ENCODE results near the gene TIMM8A. TPM values are rescaled to one million over a fixed set of nuclear protein-coding genes. Genes with fewer than 3 reads are reported as not detected.
A peak's percentile ranks its signal among the peaks of the same experiment; 100 is the strongest.

TIMM8A gene
- total RNA-seq (2021; ENCODE audit: unreplicated experiment) (24.9 TPM), Bru-seq, nascent RNA (percentile 90 among the genes with signal in this experiment), BruChase-seq, experiment 1, labeled RNA remaining after a 6-hour chase (percentile 90 among the genes with signal in this experiment), BruChase-seq, experiment 2, labeled RNA remaining after a 2-hour chase (percentile 95 among the genes with signal in this experiment)
- polyA plus RNA-seq (2012) = 11.1 and 12.6 TPM in 2 replicates
- long read RNA-seq, transcript TIMM8A-205 (2 exons, 1,194 nt) = major isoform, 11 of 13 reads
- long read RNA-seq, partial matches to known transcripts = 0 of 13 reads
- long read RNA-seq, other reads (novel, unspliced or antisense) = 1 of 13 reads

DNA sequence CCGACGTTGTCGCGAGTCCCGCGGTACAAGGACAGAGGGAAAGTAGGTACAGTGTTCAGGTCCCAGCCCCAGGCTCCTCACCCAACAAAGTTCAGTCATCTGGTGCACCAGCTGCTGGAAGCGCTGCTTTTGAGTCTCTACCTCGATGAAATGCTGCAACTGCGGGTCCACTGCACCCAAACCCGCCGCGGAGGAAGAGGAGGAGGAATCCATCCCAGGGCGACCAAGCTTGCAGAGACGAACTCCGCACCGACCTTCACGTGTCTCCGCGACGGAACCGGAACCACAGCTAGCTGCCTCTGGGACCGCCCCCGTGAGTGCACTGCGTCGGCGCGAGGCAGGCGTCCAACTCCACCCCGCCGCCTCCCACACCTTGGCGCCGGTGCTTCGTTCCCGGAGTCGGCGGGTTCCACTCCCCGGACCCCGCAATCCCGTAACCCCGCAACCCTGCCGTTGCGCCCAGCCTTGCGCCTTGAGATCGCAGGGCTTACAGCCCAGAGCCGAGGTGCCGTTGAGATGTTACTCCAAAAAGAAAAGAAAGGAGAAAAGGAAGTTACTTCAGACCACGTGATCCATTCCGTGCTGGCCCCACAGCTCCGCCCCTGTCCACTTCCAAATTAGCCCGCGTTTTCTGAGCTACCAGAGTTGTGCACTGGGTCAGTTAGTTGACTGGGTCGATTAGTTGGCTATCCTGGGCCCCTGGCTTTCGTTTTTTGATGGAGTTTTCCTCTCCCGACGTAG is at the start of gene TIMM8A:
Gene TIMM8A (minus strand): TSS at position 291 of the 741 bp plus-strand sequence. CDS start 78 bp downstream, at position 213.
- Histone ChIP-seq H3K27ac (ENCODE audit: low read depth, low read length) (peak within 1 kb of the TSS; percentile 63), H3K79me2 (ENCODE audit: insufficient read depth, low read length) (peaks cover 43% of the 10 kb centered on the region), H3K4me1 (ENCODE audit: control insufficient read depth in 1 of 2, insufficient read depth in 2 of 2, low read length in 2 of 2) (peaks cover 2 to 18% of the 10 kb centered on the region in 2 experiments; a peak in 2 of 4 replicates), H3K36me3 (ENCODE audit: control insufficient read depth in 1 of 2, insufficient read depth in 2 of 2, low read length in 2 of 2) (peaks cover 0 to 17% of the 10 kb centered on the region in 2 experiments; a peak in 2 of 4 replicates), H2AFZ (ENCODE audit: low read depth, low read length, poor library complexity, severe bottlenecking) (peak within 1 kb of the TSS; percentile 68), H4K20me1 (ENCODE audit: insufficient read depth) (no peaks in the 10 kb centered on the region), H3K27me3 (ENCODE audit: insufficient read depth, low read length) (no peaks in the 10 kb centered on the region), H3K4me3 (replicated peaks in 1 of 2; ENCODE audit: low read depth in 1 of 2, low read length in 2 of 2) (peak within 1 kb of the TSS; percentile 73 to 81), H3K9me2 (ENCODE audit: insufficient read depth) (no peaks in the 10 kb centered on the region), H3K4me2 (ENCODE audit: low read length) (peak within 1 kb of the TSS; percentile 86), H3K9ac (ENCODE audit: low read length) (peak within 1 kb of the TSS; percentile 80), H3K9me3 (ENCODE audit: control insufficient read depth in 1 of 2, insufficient read depth in 1 of 2, low read depth in 1 of 2, low read length in 2 of 2) (no peaks in the 10 kb centered on the region)
- TF ChIP-seq EGR1 (IDR thresholded peaks at IDR 0.05; ENCODE audit: low read depth) (peak; percentile 62), JUND (IDR thresholded peaks at IDR 0.05) (no peak), MAX (IDR thresholded peaks at IDR 0.05) (peak; percentile 88), SIN3A (IDR thresholded peaks at IDR 0.05; ENCODE audit: low read depth) (peak; percentile 30; the same call in 1 of the 2 replicates), TCF7L2 (IDR thresholded peaks at IDR 0.05; ENCODE audit: borderline replicate concordance, extremely low read depth, insufficient read depth, insufficient read length) (no peak), CBX3 (IDR thresholded peaks at IDR 0.05; ENCODE audit: low read depth) (0 out of 2 replicates have a peak, but pooled peaks have one; percentile 51), SP1 (IDR thresholded peaks at IDR 0.05; ENCODE audit: low read depth) (peak; percentile 21; the same call in 1 of the 2 replicates), EZH2phosphoT487 (IDR thresholded peaks at IDR 0.05; ENCODE audit: borderline replicate concordance) (no peak), POLR2A (IDR thresholded peaks at IDR 0.05; ENCODE audit: borderline replicate concordance, extremely low read depth, insufficient read depth, insufficient read length) (no peak), POLR2AphosphoS5 (IDR thresholded peaks at IDR 0.05; ENCODE audit: low read depth, low read length) (peak; percentile 84)
- TF ChIP-seq, protein P1, sequence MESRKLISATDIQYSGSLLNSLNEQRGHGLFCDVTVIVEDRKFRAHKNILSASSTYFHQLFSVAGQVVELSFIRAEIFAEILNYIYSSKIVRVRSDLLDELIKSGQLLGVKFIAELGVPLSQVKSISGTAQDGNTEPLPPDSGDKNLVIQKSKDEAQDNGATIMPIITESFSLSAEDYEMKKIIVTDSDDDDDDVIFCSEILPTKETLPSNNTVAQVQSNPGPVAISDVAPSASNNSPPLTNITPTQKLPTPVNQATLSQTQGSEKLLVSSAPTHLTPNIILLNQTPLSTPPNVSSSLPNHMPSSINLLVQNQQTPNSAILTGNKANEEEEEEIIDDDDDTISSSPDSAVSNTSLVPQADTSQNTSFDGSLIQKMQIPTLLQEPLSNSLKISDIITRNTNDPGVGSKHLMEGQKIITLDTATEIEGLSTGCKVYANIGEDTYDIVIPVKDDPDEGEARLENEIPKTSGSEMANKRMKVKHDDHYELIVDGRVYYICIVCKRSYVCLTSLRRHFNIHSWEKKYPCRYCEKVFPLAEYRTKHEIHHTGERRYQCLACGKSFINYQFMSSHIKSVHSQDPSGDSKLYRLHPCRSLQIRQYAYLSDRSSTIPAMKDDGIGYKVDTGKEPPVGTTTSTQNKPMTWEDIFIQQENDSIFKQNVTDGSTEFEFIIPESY (IDR thresholded peaks at IDR 0.05; ENCODE audit: extremely low read depth, insufficient replicate concordance, low read length) = no peak
- ChIA-PET CTCF (no interaction called here), RAD21 (ENCODE audit: low non-redundant PET in 1 of 2, low total read pairs in 2 of 2, uncharacterized antibody in 2 of 2, unreplicated experiment in 2 of 2) (no interaction called here), POLR2A (interaction anchor here (2.9 kb wide), 1 partner anchor 42 kb away, joined by 17 read pairs; the partner anchor contains the start of gene RPL36A)
- ATAC-seq (peak; percentile 96), DNase-seq (ENCODE audit: low read depth, low spot score) (peak; percentile 24)
- intact Hi-C loops (cut with micrococcal nuclease) = no loop called here
- no TSS peak for BruUV-seq (replicated peaks)

All from HCT116 (cell line).